Activated CD4-positive, alpha-beta T cell treated with anti-CD3 and anti-CD28 coated beads for 4 hours (primary cell): ENCODE measurements around the gene APOC4.
"Not testable (repeated sequence)": the region's sequence is repeated elsewhere in the genome, so short reads cannot be mapped to it uniquely, and the experiment has no call there.

ENCODE experiments used
- DNase-seq, 2 donors: peaks; one replicate each; pipeline ENCODE4 v3.0.0-alpha.2; 2020

APOC4 gene

GRCh38 chr19:44942067-44942571 lies at the start of gene APOC4:
TSS of gene APOC4 (plus strand) at chr19:44942237. CDS start at chr19:44942278, 41 bp downstream.
- DNase-seq, result no peak

DNA sequence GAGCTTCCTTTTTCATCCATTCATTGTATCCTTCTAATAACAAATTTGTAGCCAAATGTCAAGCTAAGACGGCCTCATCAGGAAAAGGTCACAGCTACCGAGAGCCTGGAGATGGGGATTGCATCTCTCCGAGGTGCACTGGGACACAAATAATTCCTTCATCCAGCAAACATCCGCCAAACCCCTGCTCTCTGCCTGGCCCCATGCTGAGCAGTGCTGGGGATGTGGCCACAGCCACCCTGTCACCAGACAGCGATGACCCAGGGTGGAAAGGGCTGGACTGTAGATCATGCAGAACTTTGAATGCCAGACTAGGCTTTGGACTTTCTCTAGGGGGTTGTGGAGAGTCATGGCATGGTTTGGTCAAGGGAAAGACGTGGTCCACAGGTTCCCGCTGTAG lies 49.1 kb upstream of the APOC4 start:
- no peak for DNase-seq

- DNase-seq, result no peak
Observed at GRCh38 chr19:44893332-44894051, 48.5 kb upstream of the APOC4 start.

DNA sequence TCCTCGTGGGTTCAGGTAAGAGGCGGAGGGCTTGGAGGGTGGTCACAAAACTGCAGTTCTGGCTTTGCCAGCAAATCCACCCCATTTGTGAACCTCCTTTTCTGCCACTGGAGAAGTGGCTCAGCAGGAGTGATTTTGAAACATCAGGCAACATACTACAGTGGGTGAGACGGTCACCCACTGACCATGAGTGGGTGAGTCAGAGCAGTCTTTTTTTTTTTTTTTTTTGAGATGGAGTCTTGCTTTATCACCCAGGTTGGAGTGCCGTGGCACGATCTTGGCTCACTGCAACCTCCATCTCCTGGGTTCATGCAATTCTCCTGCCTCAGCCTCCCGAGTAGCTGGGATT lies 48.0 kb upstream of the APOC4 start:
- no peak for DNase-seq

DNA sequence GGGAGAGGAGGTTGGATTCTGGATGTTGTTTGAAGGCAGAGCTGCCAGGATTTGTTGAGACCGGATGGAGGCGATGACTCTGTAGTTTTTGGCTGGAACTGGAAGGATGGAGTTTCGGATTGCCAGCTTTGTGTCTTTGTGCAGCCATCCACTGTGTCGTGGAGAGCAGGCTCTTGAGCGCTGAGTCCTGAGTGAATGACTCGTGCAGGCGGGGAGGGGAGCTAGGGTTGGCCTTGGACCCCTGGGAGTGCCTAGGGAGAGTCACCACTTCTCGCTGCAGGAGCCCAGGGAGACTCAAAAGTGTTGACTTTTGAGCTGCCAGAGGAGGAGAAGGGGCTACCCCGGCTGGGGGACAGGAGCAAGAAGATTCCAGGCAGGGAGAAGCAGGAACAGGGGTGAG lies 47.1 kb upstream of the APOC4 start:
- DNase-seq, result no peak

GRCh38 chr19:44897835-44898234 lies 44.2 kb upstream of the APOC4 start:
- no peak for DNase-seq

DNA sequence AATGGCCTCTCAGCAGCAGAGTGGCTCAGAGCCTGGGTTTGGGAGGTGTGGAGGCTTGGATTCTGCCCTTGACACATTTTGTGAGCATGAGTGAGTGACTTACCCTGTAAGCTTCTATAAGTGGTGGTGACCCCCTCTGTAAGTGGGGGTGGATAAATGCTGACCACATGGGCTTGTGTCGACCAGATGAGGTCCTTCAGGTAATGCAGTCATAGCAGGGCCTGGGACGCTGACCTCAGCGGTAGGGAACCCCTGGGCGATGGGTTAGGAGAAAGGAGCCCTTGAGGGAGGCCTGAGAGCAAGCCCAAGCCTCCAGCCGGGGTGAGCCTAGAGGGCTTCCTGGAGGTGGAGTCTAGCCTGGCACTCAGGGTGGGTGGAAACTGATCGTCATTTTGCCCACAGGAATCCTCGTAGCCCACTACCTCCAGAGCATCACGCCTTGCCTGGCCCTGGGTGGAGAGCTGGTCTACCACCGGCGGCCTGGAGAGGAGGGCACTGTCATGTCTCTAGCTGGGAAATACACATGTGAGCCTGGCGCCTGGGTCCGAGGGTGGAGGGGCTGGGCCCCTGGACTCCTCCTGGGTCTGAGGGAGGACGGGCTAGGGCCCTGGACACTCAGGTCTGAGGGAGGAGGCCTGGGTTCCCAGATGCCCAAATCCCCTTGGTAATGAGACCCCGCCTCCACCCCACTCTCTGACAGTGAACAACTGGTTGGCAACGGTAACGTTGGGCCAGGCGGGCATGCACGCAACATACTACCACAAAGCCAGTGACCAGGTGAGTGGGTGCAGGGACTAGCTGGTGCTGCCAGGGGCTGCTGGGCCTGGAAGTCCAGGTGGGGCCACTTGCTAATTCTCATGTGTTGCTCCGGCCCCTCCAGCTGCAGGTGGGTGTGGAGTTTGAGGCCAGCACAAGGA lies 41.5 kb upstream of the APOC4 start:
- no peak for DNase-seq

DNA sequence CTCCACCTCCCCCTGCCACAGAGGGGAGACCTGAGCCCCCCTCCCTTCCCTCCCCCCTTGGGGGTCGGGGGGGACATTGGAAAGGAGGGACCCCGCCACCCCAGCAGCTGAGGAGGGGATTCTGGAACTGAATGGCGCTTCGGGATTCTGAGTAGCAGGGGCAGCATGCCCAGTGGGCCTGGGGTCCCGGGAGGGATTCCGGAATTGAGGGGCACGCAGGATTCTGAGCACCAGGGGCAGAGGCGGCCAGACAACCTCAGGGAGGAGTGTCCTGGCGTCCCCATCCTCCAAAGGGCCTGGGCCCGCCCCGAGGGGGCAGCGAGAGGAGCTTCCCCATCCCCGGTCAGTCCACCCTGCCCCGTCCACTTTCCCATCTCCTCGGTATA lies 38.8 kb upstream of the APOC4 start:
- DNase-seq, result no peak

GRCh38 chr19:44903602-44904425 lies 38.2 kb upstream of the APOC4 start:
- peak; percentile 56 to 74 for DNase-seq

DNA sequence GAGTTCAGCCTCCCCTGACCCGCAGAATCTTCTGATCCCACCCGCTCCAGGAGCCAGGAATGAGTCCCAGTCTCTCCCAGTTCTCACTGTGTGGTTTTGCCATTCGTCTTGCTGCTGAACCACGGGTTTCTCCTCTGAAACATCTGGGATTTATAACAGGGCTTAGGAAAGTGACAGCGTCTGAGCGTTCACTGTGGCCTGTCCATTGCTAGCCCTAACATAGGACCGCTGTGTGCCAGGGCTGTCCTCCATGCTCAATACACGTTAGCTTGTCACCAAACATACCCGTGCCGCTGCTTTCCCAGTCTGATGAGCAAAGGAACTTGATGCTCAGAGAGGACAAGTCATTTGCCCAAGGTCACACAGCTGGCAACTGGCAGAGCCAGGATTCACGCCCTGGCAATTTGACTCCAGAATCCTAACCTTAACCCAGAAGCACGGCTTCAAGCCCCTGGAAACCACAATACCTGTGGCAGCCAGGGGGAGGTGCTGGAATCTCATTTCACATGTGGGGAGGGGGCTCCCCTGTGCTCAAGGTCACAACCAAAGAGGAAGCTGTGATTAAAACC lies 37.5 kb upstream of the APOC4 start:
- no peak for DNase-seq

DNA sequence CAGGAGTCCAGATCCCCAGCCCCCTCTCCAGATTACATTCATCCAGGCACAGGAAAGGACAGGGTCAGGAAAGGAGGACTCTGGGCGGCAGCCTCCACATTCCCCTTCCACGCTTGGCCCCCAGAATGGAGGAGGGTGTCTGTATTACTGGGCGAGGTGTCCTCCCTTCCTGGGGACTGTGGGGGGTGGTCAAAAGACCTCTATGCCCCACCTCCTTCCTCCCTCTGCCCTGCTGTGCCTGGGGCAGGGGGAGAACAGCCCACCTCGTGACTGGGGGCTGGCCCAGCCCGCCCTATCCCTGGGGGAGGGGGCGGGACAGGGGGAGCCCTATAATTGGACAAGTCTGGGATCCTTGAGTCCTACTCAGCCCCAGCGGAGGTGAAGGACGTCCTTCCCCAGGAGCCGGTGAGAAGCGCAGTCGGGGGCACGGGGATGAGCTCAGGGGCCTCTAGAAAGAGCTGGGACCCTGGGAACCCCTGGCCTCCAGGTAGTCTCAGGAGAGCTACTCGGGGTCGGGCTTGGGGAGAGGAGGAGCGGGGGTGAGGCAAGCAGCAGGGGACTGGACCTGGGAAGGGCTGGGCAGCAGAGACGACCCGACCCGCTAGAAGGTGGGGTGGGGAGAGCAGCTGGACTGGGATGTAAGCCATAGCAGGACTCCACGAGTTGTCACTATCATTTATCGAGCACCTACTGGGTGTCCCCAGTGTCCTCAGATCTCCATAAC lies 36.4 kb upstream of the APOC4 start, which contains the start of gene APOE:
APOE (plus strand) TSS at position 360 of the 724 bp plus-strand sequence. CDS start 829 bp downstream, outside the sequence.
- DNase-seq, result no peak

DNA sequence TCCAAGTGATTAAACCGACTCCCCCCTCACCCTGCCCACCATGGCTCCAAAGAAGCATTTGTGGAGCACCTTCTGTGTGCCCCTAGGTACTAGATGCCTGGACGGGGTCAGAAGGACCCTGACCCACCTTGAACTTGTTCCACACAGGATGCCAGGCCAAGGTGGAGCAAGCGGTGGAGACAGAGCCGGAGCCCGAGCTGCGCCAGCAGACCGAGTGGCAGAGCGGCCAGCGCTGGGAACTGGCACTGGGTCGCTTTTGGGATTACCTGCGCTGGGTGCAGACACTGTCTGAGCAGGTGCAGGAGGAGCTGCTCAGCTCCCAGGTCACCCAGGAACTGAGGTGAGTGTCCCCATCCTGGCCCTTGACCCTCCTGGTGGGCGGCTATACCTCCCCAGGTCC lies 34.4 kb upstream of the APOC4 start:
- DNase-seq, result no peak

- no peak for DNase-seq
Observed at GRCh38 chr19:44908074-44908835, 33.8 kb upstream of the APOC4 start.

- DNase-seq, result no peak
Observed at GRCh38 chr19:44908836-44909261, 33.2 kb upstream of the APOC4 start.

DNA sequence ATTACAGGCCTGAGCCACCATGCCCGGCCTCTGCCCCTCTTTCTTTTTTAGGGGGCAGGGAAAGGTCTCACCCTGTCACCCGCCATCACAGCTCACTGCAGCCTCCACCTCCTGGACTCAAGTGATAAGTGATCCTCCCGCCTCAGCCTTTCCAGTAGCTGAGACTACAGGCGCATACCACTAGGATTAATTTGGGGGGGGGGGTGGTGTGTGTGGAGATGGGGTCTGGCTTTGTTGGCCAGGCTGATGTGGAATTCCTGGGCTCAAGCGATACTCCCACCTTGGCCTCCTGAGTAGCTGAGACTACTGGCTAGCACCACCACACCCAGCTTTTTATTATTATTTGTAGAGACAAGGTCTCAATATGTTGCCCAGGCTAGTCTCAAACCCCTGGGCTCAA lies 32.3 kb upstream of the APOC4 start:
- DNase-seq, result no peak

GRCh38 chr19:44911896-44912295 lies 30.1 kb upstream of the APOC4 start:
- DNase-seq, result not testable (repeated sequence)

GRCh38 chr19:44912854-44913253 lies 29.2 kb upstream of the APOC4 start:
- no peak for DNase-seq

DNA sequence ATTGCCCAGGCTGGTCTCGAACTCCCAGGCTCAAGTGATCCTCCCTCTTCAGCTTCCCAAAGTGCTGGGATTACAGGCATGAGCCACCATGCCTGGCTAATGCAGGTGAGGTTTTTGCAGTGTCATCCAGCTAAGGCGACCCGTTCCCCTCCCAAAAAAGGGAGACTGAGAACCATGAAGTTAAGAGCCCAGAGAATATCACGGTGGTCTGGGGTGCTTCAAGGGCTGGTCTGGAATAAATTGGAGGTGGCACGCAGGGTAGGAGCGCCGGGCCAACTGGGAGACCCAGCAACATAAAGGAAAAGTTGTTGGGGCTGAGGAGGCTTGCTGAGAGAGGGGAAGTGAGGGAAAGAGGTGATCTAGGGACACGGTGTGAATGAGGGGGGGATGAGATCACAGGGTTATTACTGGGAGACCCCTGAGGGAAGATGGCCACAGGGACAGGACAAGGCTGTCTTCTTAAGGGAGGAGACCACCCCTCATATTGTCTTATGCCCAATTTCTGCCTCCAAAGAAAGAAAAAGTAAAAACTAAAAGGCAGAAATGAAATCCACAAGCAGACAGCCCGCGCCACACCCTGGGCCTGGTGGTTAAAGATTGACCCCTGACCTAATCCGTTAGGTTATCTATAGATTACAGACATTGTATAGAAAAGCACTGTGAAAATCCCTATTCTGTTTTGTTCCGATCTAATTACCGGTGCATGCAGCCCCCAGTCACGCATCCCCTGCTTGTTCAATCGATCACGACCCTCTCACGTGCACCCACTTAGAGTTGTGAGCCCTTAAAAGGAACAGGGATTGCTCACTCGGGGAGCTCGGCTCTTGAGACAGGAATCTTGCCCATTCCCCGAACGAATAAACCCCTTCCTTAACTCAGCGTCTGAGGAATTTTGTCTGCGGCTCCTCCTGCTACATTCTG lies 28.3 kb upstream of the APOC4 start:
- not testable (repeated sequence) for DNase-seq

DNA sequence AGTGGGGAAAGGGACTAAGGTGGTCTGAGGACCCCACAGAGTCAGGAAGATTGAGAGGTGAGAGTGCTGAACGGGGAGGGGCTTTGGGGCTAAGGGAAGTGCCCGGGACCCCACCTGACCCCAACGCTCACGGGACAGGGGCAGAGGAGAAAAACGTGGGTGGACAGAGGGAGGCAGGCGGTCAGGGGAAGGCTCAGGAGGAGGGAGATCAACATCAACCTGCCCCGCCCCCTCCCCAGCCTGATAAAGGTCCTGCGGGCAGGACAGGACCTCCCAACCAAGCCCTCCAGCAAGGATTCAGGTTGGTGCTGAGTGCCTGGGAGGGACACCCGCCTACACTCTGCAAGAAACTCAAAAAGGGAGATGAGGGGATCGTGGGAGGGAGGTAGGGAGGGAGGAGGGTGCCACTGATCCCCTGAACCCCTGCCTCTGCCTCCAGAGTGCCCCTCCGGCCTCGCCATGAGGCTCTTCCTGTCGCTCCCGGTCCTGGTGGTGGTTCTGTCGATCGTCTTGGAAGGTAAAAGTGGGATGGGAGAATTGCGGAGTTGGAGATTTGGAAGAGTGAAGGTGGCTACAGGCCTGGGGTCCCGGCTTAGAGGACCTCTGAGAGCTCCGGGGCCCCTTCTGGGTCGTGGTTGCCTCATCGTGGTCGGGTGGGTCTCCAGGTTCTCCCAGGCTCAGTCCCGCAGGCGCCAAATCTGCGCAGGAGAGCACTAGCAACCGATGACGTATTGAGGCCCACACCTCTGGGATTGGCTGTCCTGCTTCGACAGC lies 27.4 kb upstream of the APOC4 start, which contains the start of gene APOC1:
APOC1 (plus strand) TSS at position 176 of the 774 bp plus-strand sequence; CDS start at position 460, 284 bp downstream.
- peak; percentile 67 to 79 for DNase-seq
